ENCODE results near the gene EPS8.

Gene EPS8

DNA sequence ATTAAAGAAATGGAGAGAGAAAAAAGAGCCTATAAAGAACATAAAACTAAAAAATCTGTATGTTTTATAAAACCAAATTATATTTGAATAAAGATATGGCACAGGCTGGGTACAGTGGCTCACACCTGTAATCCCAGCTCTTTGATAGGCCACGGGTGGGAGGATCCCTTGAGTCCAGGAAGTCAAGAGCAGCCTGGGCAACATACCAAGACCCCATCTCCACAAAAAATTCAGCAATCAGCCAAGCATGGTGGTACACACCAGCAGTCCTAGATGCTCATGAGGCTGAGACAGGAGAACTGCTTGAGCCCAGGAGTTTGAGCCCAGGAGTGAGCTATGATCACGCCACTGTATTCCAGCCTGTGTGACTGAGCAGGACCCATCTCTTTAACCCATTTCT, 74.9 kb downstream of the EPS8 start:
- no peaks in the 10 kb centered on the region for H3K27me3 ChIP-seq (replicated peaks; ENCODE audit: insufficient read depth, low read length)
- no peak overlapping the region for H2AFZ ChIP-seq (ENCODE audit: low read length)
- H3K4me3 ChIP-seq (ENCODE audit: low read length) = no peak overlapping the region
- H3K27ac ChIP-seq (ENCODE audit: low read length) = no peak overlapping the region
- H4K20me1 ChIP-seq (ENCODE audit: insufficient read depth, low read length) = no peaks in the 10 kb centered on the region
- H3K9me3 ChIP-seq (replicated peaks; ENCODE audit: insufficient read depth, low read length) = no peaks in the 10 kb centered on the region
- no peaks in the 10 kb centered on the region for H3K79me2 ChIP-seq (ENCODE audit: low read length)
- no peaks in the 10 kb centered on the region for H3K9me2 ChIP-seq (replicated peaks; ENCODE audit: insufficient read depth, low read length)
- no peaks in the 10 kb centered on the region for H3K36me3 ChIP-seq (replicated peaks; ENCODE audit: insufficient read depth, low read length)
- H3F3A ChIP-seq (ENCODE audit: insufficient read depth, low read length) = no peaks in the 10 kb centered on the region
- H3K9ac ChIP-seq (ENCODE audit: low read length) = no peak overlapping the region
- H3K4me1 ChIP-seq (ENCODE audit: low read length) = no peaks in the 10 kb centered on the region
- TF ChIP-seq EZH2 (optimal IDR thresholded peaks at IDR 0.05; ENCODE audit: low read depth, low read length) = no peak
- TF ChIP-seq, protein P1, sequence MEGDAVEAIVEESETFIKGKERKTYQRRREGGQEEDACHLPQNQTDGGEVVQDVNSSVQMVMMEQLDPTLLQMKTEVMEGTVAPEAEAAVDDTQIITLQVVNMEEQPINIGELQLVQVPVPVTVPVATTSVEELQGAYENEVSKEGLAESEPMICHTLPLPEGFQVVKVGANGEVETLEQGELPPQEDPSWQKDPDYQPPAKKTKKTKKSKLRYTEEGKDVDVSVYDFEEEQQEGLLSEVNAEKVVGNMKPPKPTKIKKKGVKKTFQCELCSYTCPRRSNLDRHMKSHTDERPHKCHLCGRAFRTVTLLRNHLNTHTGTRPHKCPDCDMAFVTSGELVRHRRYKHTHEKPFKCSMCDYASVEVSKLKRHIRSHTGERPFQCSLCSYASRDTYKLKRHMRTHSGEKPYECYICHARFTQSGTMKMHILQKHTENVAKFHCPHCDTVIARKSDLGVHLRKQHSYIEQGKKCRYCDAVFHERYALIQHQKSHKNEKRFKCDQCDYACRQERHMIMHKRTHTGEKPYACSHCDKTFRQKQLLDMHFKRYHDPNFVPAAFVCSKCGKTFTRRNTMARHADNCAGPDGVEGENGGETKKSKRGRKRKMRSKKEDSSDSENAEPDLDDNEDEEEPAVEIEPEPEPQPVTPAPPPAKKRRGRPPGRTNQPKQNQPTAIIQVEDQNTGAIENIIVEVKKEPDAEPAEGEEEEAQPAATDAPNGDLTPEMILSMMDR (IDR thresholded peaks at IDR 0.05; ENCODE audit: low read length) = no peak
- TF ChIP-seq EZH2phosphoT487 (IDR thresholded peaks at IDR 0.05; ENCODE audit: low read length) = no peak
- H3K4me2 ChIP-seq (ENCODE audit: low read depth, low read length) = no peak overlapping the region
- DNase-seq = no peak

DNA sequence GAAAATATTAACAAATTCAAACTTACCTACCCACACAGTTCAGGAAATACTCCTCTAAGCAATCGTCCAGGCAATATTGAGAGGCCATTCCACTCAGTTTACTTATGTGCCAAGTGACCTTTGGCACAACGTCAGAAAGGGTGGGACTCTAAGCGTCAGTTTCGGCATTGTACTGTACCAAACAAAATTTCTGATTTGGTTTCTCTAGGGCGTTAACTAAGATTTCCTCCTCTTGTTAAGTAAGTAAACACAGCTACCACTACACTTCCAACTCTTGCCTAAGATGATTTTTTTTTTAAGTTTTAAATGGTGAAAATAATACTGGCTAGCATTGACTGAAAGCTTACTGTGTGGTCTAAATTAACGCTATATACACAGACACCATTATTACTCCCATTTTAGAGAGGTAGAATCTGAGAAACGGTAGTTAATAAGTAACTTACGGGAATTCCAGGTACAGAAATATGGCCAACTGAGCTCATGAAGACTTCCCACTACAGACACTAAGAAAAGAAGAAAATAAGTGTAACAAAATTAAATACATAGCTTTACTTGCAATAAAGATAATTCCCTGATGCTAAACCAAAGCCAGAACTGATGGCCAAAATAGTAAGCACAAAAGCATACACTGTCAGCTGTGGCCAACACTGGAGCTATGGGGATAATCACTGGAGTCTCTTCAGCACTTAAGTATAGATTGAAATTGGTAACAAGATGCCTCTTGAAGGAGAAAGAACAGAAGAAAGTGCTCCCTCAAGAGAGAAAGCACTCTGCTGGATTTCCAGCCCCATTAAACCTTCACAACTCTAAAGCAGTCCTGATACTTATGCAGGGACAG, 76.1 kb downstream of the EPS8 start:
- H3K79me2 ChIP-seq (ENCODE audit: low read length) = no peaks in the 10 kb centered on the region
- TF ChIP-seq, protein P1 (IDR thresholded peaks at IDR 0.05; ENCODE audit: low read length) = no peak
- no peak for TF ChIP-seq EZH2phosphoT487 (IDR thresholded peaks at IDR 0.05; ENCODE audit: low read length)
- no peak for TF ChIP-seq EZH2 (optimal IDR thresholded peaks at IDR 0.05; ENCODE audit: low read depth, low read length)
- H3F3A ChIP-seq (ENCODE audit: insufficient read depth, low read length) = no peaks in the 10 kb centered on the region
- H4K20me1 ChIP-seq (ENCODE audit: insufficient read depth, low read length) = no peaks in the 10 kb centered on the region
- no peak overlapping the region for H3K4me2 ChIP-seq (ENCODE audit: low read depth, low read length)
- no peaks in the 10 kb centered on the region for H3K9me2 ChIP-seq (replicated peaks; ENCODE audit: insufficient read depth, low read length)
- H3K27me3 ChIP-seq (replicated peaks; ENCODE audit: insufficient read depth, low read length) = no peaks in the 10 kb centered on the region
- no peaks in the 10 kb centered on the region for H3K9me3 ChIP-seq (replicated peaks; ENCODE audit: insufficient read depth, low read length)
- no peak overlapping the region for H2AFZ ChIP-seq (ENCODE audit: low read length)
- H3K4me1 ChIP-seq (ENCODE audit: low read length) = no peaks in the 10 kb centered on the region
- no peak overlapping the region for H3K9ac ChIP-seq (ENCODE audit: low read length)
- H3K36me3 ChIP-seq (replicated peaks; ENCODE audit: insufficient read depth, low read length) = no peaks in the 10 kb centered on the region
- no peak for DNase-seq
- H3K27ac ChIP-seq (ENCODE audit: low read length) = no peak overlapping the region
- H3K4me3 ChIP-seq (ENCODE audit: low read length) = no peak overlapping the region

DNA sequence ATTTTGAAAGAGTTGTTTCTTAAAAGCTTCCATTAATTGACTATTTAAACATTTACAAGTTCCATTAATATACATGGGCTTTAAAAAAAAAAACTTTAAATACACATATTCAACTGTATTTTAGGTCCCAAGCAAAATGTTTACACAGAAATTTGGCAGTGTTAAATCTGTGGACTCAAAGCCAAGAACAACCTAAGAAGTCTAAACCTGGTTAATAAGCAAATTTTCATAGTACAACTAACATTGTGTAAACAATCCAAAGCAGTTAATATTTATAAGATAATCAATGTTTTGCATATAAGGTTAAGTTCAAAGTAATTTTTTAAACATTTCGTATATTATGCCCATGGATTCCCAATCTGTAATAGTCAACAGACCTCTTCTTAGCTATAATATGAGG, 77.0 kb downstream of the EPS8 start:
- H4K20me1 ChIP-seq (ENCODE audit: insufficient read depth, low read length) = no peaks in the 10 kb centered on the region
- no peak for TF ChIP-seq EZH2 (optimal IDR thresholded peaks at IDR 0.05; ENCODE audit: low read depth, low read length)
- TF ChIP-seq, protein P1 (IDR thresholded peaks at IDR 0.05; ENCODE audit: low read length) = no peak
- TF ChIP-seq EZH2phosphoT487 (IDR thresholded peaks at IDR 0.05; ENCODE audit: low read length) = no peak
- no peaks in the 10 kb centered on the region for H3K9me2 ChIP-seq (replicated peaks; ENCODE audit: insufficient read depth, low read length)
- H3K4me2 ChIP-seq (ENCODE audit: low read depth, low read length) = no peak overlapping the region
- no peaks in the 10 kb centered on the region for H3K36me3 ChIP-seq (replicated peaks; ENCODE audit: insufficient read depth, low read length)
- no peak overlapping the region for H3K9ac ChIP-seq (ENCODE audit: low read length)
- no peaks in the 10 kb centered on the region for H3K9me3 ChIP-seq (replicated peaks; ENCODE audit: insufficient read depth, low read length)
- H3K4me1 ChIP-seq (ENCODE audit: low read length) = no peaks in the 10 kb centered on the region
- DNase-seq = no peak
- no peak overlapping the region for H3K4me3 ChIP-seq (ENCODE audit: low read length)
- no peak overlapping the region for H2AFZ ChIP-seq (ENCODE audit: low read length)
- no peaks in the 10 kb centered on the region for H3K27me3 ChIP-seq (replicated peaks; ENCODE audit: insufficient read depth, low read length)
- no peaks in the 10 kb centered on the region for H3F3A ChIP-seq (ENCODE audit: insufficient read depth, low read length)
- H3K27ac ChIP-seq (ENCODE audit: low read length) = no peak overlapping the region
- no peaks in the 10 kb centered on the region for H3K79me2 ChIP-seq (ENCODE audit: low read length)

Measured in MM.1S (cell line).